AG09309 (cell line): Measurements from ENCODE around the gene FAM227B.

Experiments used
- DNase-seq: peaks from one replicate; pipeline ENCODE4 v3.0.0-alpha.2; 2010; ENCODE audit warnings: low read depth
- H3K4me3 ChIP-seq: 2 replicates; pipeline ENCODE4 v1.5.1; 2011; ENCODE audit warnings: mild to moderate bottlenecking, low read depth, low read length, moderate library complexity; ENCODE audit not compliant: control insufficient read depth
- TF ChIP-seq, protein P1 (sequence below): IDR thresholded peaks from 2 replicates; pipeline ENCODE4 v1.5.1; 2011; ENCODE audit warnings: mild to moderate bottlenecking, low read depth, low read length, inconsistent platforms; ENCODE audit not compliant: insufficient read depth, control insufficient read depth; ENCODE audit errors: missing control alignments

FAM227B gene

DNA sequence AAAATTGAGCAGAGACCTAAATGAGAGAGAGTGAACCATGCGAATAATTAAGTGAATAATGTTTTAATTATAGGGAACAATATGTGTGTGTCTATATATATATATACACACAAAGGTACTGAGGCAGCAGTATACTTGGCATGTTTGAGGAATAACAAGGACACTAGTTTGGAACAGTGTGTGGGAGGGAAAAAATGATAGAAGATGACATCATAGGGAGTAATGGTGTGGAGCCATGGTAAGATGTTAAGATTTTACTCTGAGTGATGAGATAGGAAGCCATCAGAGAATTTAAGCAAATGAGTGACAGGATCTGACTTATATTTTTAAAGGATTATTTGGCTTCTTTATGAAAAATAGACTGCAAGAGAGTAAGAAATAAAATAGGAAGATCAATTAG is 29.4 kb upstream of the FAM227B start:
- TF ChIP-seq, protein P1, sequence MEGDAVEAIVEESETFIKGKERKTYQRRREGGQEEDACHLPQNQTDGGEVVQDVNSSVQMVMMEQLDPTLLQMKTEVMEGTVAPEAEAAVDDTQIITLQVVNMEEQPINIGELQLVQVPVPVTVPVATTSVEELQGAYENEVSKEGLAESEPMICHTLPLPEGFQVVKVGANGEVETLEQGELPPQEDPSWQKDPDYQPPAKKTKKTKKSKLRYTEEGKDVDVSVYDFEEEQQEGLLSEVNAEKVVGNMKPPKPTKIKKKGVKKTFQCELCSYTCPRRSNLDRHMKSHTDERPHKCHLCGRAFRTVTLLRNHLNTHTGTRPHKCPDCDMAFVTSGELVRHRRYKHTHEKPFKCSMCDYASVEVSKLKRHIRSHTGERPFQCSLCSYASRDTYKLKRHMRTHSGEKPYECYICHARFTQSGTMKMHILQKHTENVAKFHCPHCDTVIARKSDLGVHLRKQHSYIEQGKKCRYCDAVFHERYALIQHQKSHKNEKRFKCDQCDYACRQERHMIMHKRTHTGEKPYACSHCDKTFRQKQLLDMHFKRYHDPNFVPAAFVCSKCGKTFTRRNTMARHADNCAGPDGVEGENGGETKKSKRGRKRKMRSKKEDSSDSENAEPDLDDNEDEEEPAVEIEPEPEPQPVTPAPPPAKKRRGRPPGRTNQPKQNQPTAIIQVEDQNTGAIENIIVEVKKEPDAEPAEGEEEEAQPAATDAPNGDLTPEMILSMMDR, result no peak
- no peak overlapping the region for H3K4me3 ChIP-seq
- DNase-seq, result no peak

- no peak overlapping the region for H3K4me3 ChIP-seq
- DNase-seq, result no peak
- TF ChIP-seq, protein P1, result no peak
These were observed 26.3 kb upstream of the FAM227B start for GRCh38 chr15:49646891-49647290.

- no peak for DNase-seq
- no peak overlapping the region for H3K4me3 ChIP-seq
- TF ChIP-seq, protein P1, result no peak
These were observed 25.3 kb upstream of the FAM227B start for GRCh38 chr15:49645941-49646340.

- H3K4me3 ChIP-seq, result no peak overlapping the region
- DNase-seq, result no peak
- TF ChIP-seq, protein P1, result no peak
These were observed 24.7 kb upstream of the FAM227B start for GRCh38 chr15:49645277-49645676.

DNA sequence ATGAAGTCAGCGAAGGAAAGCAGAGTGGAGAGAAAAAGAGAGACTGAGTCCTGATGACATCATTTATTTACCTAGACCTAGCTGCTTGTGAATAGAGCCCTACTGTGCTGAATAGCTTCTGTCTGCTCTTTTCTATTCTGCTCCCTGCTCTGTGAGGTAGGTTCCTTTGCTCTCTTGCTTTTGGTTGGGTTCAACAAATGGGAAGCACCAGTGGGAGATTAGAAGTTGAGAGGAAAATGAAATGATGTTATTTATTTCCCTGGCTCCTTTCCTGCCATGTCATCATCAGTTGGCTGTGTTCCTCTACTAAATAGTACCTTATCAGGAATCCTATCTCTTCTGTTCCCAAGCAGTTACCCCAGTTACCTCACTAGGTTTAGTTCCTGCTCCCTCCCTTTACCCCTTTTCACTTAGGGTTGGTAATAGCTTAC is 23.8 kb upstream of the FAM227B start:
- DNase-seq, result no peak
- no peak overlapping the region for H3K4me3 ChIP-seq
- TF ChIP-seq, protein P1, result no peak

GRCh38 chr15:49637857-49638256 is 17.2 kb upstream of the FAM227B start:
- TF ChIP-seq, protein P1, result no peak
- no peak overlapping the region for H3K4me3 ChIP-seq
- DNase-seq, result no peak

DNA sequence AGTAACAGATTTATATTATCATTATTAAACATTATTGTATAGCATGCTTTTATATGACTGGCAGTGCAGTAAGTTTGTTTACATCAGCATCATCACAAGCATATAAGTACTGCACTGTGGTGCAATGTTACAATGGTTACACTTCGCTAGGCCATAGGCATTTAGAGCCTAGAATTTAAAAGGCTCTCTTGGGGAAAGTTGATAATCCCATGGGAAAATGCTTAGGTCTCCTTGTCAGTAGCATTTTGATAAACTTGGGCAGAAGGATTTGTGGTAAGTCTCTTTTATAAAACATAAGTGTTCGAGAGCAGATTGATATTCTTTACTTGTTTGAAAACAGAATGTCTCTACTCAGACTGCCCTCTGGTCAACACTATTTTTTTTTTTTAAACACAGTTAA is 7.8 kb upstream of the FAM227B start:
- no peak for DNase-seq
- no peak overlapping the region for H3K4me3 ChIP-seq
- TF ChIP-seq, protein P1, result no peak
